DND-41 (cell line): ENCODE data around the gene SNTB2.

ENCODE experiments used
- ATAC-seq: fragments of 200-7000 bp; cut with Tn5 transposase; 3 replicates; pipeline ENCODE4 v1.9.1; 2021; ENCODE audit warnings: low read depth; ENCODE audit not compliant: insufficient read depth
- DNase-seq: peaks from one replicate; pipeline ENCODE4 v3.0.0-alpha.2; 2020
- H2AFZ ChIP-seq: 2 replicates; pipeline ENCODE4 v1.6.0; 2012; ENCODE audit warnings: low read depth, low read length
- H3K27ac ChIP-seq: 2 replicates; pipeline ENCODE4 v1.5.1; 2012; ENCODE audit warnings: low read length, inconsistent platforms
- H3K27me3 ChIP-seq: fragments of 200-600 bp; sonication (generic); 2 replicates; pipeline ENCODE4 v1.6.0; 2012; ENCODE audit warnings: low read length, mild to moderate bottlenecking, inconsistent platforms; ENCODE audit not compliant: insufficient read depth, poor library complexity
- H3K36me3 ChIP-seq: 2 replicates; pipeline ENCODE4 v1.5.1; 2012; ENCODE audit warnings: low read length, inconsistent platforms; ENCODE audit not compliant: insufficient read depth
- H3K4me1 ChIP-seq: 2 replicates; pipeline ENCODE4 v1.5.1; 2012; ENCODE audit warnings: mild to moderate bottlenecking, low read length; ENCODE audit not compliant: insufficient read depth
- H3K4me2 ChIP-seq: 2 replicates; pipeline ENCODE4 v1.6.0; 2012; ENCODE audit warnings: mild to moderate bottlenecking, moderate library complexity, low read length, inconsistent platforms; ENCODE audit not compliant: insufficient read depth
- H3K4me3 ChIP-seq, 2 experiments: fragments of 200-600 bp in 1 of 2; shearing (Covaris generic) in 1 of 2; 2 replicates each; pipeline ENCODE4 v1.5.1; 2012 to 2016; ENCODE audit warnings: inconsistent platforms in 2 of 2, low read length in 2 of 2, mild to moderate bottlenecking in 2 of 2, low read depth in 1 of 2, moderate library complexity in 1 of 2
- H3K79me2 ChIP-seq: 2 replicates; pipeline ENCODE4 v1.6.0; 2012; ENCODE audit warnings: low read length, inconsistent platforms; ENCODE audit not compliant: insufficient read depth
- H3K9ac ChIP-seq: 2 replicates; pipeline ENCODE4 v1.6.0; 2012; ENCODE audit warnings: low read depth, mild to moderate bottlenecking, inconsistent platforms, low read length, moderate library complexity
- H3K9me3 ChIP-seq: 2 replicates; pipeline ENCODE4 v1.5.1; 2012; ENCODE audit warnings: low read length, moderate library complexity, mild to moderate bottlenecking, inconsistent platforms; ENCODE audit not compliant: insufficient read depth, severe bottlenecking
- H4K20me1 ChIP-seq: 2 replicates; pipeline ENCODE4 v1.6.0; 2012; ENCODE audit warnings: low read length; ENCODE audit not compliant: insufficient read depth
- CTCF ChIP-seq: IDR thresholded peaks from 2 replicates; pipeline ENCODE4 v1.5.1; 2012; ENCODE audit warnings: borderline replicate concordance, low read length, moderate library complexity, mild to moderate bottlenecking; ENCODE audit not compliant: poor library complexity, severe bottlenecking; ENCODE audit errors: extremely low read depth
- EZH2 ChIP-seq: IDR thresholded peaks from 3 replicates; pipeline ENCODE4 v1.6.1; 2012; ENCODE audit warnings: borderline replicate concordance, low read depth, mild to moderate bottlenecking, moderate library complexity, low read length, inconsistent platforms; ENCODE audit not compliant: severe bottlenecking

The SNTB2 gene

DNA sequence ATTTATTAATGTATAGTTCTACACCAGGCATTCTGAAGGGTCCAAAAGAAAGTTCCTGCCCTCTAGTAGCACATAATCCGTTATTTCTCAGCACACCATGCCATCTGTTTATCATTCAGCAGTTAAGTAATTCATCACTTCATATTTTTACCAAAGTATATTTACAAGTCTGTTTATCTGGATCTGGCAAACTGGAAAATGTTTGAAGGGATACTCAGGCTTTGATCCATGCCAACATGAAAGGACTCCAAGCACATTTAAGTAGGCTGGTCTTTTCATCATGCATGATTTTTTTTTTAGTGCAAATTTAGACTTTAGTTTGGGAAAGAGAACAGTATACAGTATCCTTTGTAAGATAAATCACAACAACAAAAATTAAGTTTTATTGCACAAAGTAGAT, 120.1 kb downstream of the SNTB2 start:
- H3K4me3 ChIP-seq = no peak overlapping the region
- H4K20me1 ChIP-seq = peaks cover 5% of the 10 kb centered on the region
- ATAC-seq (no peak), DNase-seq (no peak)
- no peaks in the 10 kb centered on the region for H3K27me3 ChIP-seq
- no peak overlapping the region for H3K27ac ChIP-seq
- H2AFZ ChIP-seq = no peak overlapping the region
- peaks cover 10% of the 10 kb centered on the region for H3K4me1 ChIP-seq
- no peak for TF ChIP-seq CTCF
- no peak for TF ChIP-seq EZH2
- no peaks in the 10 kb centered on the region for H3K9me3 ChIP-seq
- H3K79me2 ChIP-seq = peaks cover 12% of the 10 kb centered on the region
- H3K36me3 ChIP-seq = peaks cover under 1% of the 10 kb centered on the region
- no peak overlapping the region for H3K9ac ChIP-seq
- H3K4me2 ChIP-seq = no peak overlapping the region

GRCh38 chr16:69307856-69308255, 120.9 kb downstream of the SNTB2 start:
- Histone ChIP-seq H2AFZ (no peak overlapping the region), H3K9ac (no peak overlapping the region), H3K9me3 (no peaks in the 10 kb centered on the region), H3K4me1 (peaks cover 17% of the 10 kb centered on the region), H3K4me3 (no peak overlapping the region), H3K27ac (no peak overlapping the region), H3K4me2 (no peak overlapping the region), H3K27me3 (no peaks in the 10 kb centered on the region), H3K79me2 (peaks cover 20% of the 10 kb centered on the region), H3K36me3 (no peaks in the 10 kb centered on the region; the same call in none of the 2 replicates), H4K20me1 (peaks cover 9% of the 10 kb centered on the region)
- no peak for TF ChIP-seq EZH2
- no peak for TF ChIP-seq CTCF
- DNase-seq = no peak
- no peak for ATAC-seq

GRCh38 chr16:69309316-69309715, 122.4 kb downstream of the SNTB2 start:
- H3K4me1 ChIP-seq = peaks cover 25% of the 10 kb centered on the region
- H3K9me3 ChIP-seq = no peaks in the 10 kb centered on the region
- H3K4me3 ChIP-seq = no peak overlapping the region
- H3K27me3 ChIP-seq = no peaks in the 10 kb centered on the region
- no peak overlapping the region for H3K27ac ChIP-seq
- H3K4me2 ChIP-seq = no peak overlapping the region
- H2AFZ ChIP-seq = no peak overlapping the region
- DNase-seq (no peak), ATAC-seq (no peak)
- no peak overlapping the region for H3K9ac ChIP-seq
- TF ChIP-seq CTCF (no peak), EZH2 (no peak)
- peaks cover 34% of the 10 kb centered on the region for H3K79me2 ChIP-seq
- peaks cover 14% of the 10 kb centered on the region for H3K36me3 ChIP-seq
- H4K20me1 ChIP-seq = peaks cover 17% of the 10 kb centered on the region
